NCI-H524 treated with DMSO at 0.1 percent for 48 hours (cell line): ENCODE measurements around the gene SLC29A3.
"Not testable (repeated sequence)": the region's sequence is repeated elsewhere in the genome, so short reads cannot be mapped to it uniquely, and the experiment has no call there.

Source experiments
- DNase-seq: peaks from one replicate; lab custom pipeline; 2025; lab: John Stamatoyannopoulos, UW

The SLC29A3 gene

DNA sequence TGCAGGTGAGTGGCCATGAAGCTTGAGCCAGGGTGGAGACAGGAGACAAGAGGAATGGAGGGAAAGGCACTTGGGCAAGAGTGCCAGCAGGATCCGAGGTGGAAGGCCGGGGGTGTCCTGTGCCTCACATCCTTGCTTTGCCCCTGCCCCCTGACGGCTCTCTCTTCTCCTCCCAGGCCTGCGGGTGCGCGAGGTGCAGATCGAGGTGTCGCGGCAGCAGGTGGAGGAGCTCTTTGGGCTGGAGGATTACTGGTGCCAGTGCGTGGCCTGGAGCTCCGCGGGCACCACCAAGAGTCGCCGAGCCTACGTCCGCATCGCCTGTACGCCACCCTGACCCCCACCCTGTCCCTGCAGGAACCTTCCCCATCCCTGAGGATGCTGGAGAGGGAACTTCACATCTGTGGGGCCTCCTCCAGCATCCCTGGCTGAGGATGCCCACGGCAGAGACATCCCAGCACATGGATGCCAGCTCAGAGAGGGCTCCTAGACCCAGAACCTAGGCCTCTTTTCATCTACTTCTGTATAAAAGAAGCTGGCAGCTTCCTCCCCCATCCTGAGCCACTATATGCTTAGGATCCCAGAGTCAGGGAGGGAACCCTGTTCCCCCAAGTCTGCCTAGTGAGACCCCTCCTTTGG lies 34.4 kb upstream of the SLC29A3 start:
- no peak for DNase-seq

DNA sequence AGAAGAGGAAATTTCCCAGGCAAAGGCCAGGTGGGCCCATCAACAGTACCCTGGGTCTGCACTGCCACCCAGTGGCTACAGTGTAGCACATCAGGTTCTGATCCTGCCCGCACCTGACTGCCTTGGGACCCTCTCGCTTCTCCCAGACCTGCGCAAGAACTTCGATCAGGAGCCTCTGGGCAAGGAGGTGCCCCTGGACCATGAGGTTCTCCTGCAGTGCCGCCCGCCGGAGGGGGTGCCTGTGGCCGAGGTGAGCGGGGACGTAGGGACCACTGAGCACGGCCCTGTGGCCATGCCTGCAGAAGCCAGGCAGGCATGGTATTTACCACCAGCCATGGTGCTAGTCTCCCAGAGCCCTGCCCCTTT lies 33.9 kb upstream of the SLC29A3 start:
- no peak for DNase-seq

DNA sequence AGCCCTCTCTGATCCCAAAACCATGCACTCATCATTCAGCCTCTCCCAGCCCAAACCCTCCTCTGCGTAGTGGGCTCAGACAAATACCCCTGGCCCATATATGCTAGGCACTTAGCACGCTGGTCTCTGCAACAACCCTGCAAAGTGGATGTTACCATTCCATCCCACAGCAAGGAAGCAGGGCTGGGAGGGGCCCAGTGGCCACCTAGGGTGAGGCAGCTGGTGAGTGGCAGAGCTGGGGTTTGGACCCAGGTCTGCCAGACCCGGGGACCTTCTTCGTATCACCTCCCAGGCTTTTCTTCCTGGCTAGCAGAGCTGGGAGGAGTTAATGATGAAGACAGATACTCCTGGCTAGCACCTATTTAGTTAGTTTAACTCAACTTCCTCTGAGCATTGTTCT lies 33.1 kb upstream of the SLC29A3 start:
- DNase-seq: no peak

DNA sequence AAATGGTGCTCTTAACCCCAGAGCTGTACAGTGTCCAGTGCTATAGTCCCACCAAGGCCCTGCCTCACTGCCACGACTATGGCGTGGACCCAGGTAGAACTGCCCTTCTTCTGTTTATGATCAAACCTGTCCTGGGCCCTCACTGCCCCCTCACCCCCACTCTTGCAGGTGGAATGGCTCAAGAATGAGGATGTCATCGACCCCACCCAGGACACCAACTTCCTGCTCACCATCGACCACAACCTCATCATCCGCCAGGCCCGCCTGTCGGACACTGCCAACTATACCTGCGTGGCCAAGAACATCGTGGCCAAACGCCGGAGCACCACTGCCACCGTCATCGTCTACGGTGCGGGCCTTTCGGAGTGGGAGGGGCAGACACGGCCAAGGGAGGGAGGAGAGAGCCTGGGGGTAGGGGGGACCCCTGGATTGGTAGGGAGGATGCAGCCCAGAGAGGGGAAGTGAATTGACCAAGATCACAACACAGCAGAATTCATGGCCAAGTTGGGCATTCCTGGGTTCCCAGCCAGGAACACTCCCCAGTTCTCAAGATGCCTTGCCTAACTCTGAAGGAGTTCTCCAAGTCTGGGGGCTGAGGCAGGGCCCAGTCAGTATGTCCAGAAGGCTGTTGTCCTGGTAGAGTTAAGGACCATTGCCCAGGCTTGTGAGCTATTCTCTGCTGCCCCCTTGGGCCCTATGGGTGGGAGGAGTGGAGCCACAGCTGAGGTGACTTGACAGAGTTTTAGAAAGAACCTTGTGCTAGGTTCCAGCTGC lies 32.4 kb upstream of the SLC29A3 start:
- DNase-seq: no peak

DNA sequence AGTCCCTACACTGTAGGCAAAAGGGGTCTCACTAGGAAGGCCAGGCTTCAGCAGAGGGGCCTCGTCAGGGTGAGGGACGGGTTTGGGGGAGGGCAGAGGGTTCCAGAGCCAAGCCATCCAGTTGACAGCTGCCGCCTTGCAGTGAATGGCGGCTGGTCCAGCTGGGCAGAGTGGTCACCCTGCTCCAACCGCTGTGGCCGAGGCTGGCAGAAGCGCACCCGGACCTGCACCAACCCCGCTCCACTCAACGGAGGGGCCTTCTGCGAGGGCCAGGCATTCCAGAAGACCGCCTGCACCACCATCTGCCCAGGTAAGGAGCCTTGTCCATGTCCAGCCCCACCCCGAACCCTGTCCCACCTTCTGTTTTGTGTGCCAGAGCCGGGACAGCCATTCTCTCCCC lies 31.6 kb upstream of the SLC29A3 start:
- no peak for DNase-seq

DNA sequence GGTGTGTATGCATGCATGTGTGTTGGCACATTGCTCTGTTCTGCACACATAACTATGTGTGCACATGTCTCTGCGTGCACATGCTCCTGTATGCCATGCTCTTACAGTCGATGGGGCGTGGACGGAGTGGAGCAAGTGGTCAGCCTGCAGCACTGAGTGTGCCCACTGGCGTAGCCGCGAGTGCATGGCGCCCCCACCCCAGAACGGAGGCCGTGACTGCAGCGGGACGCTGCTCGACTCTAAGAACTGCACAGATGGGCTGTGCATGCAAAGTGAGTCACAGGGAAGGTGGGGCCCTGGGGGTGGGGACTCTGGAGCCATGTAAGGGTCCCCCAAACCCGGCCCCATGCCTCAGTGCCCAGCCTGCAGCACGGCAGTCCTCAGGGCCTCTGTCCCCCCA lies 30.6 kb upstream of the SLC29A3 start:
- DNase-seq: no peak

DNA sequence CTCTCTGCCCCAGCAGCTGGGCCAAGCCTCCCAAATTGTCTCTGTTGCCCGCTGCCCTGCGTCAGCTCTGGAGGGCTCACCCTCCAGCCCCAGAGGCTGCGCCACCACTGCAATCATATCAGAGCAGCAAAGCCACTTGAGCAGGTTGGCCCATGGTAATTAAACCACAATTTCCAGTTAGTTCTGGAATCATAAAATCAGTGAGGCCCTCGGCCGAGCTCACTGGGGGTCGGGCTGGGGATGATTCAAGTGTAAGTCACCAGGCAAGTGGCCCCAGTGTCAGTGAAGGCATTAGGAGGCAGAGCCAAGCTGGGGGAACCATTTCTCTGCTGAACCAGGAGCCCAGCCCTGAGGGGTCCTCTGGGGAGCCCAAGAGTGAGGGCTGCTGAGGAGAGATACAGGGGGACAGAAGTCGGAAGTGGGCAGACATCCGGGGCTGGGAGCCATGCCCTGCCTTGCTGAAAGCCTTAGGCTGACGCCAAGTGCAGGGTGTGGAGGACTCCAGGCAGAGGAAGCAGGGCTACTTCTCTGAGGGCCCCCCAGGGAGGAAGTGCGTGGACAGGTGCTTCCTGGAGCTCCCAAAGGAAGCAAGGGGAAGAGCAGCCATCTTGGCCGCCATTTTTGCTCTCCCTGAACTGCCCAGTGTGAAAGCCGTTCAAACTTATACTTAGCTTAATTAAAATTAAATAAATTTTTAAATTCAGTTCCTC lies 29.5 kb upstream of the SLC29A3 start:
- no peak for DNase-seq

DNA sequence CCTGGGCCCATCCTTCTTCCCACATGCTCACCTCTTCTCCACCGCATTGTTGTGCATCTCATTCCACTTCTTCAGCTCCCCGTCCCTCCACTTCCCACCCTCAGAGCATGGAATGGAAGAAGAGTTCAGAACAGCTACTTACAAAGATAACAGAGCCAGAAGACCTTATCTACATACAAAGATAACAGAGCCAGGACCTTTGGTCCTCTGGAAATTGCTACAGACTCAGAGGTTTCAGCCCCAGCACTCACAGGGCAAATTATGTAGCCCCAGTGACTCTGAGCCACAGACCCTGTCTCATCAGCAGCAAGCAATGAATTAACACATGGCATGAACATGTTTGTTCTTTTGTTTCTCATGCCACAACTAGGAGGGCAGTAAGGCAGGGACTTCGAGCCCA lies 28.7 kb upstream of the SLC29A3 start:
- DNase-seq: no peak

DNA sequence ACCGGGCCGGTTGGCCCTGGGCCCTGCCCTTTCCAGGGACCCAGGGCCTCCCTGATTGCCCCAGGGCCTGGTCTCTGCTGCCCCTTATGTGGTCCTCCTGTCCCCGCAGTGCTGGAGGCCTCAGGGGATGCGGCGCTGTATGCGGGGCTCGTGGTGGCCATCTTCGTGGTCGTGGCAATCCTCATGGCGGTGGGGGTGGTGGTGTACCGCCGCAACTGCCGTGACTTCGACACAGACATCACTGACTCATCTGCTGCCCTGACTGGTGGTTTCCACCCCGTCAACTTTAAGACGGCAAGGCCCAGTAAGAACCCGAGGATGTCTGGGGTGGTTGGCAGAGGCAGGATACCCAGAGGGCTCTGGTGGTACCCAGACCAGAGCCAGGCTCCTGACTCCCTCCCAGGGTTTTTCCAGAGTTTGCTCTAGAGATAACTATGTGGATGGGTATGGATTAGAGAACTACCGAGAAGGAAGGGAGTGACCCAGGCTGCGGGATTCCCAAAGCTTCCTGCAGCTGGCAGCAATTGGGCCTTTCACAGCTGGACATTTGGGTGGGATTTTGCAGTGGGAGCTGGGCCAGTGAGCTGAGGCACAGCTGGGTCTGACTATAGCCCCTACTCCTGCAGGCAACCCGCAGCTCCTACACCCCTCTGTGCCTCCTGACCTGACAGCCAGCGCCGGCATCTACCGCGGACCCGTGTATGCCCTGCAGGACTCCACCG lies 28.1 kb upstream of the SLC29A3 start:
- no peak for DNase-seq

DNA sequence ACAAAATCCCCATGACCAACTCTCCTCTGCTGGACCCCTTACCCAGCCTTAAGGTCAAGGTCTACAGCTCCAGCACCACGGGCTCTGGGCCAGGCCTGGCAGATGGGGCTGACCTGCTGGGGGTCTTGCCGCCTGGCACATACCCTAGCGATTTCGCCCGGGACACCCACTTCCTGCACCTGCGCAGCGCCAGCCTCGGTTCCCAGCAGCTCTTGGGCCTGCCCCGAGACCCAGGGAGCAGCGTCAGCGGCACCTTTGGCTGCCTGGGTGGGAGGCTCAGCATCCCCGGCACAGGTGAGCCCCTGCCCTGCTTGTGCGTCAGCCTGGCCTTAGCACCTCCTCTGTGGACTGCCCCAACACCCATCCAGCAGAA lies 27.5 kb upstream of the SLC29A3 start:
- DNase-seq: no peak

DNA sequence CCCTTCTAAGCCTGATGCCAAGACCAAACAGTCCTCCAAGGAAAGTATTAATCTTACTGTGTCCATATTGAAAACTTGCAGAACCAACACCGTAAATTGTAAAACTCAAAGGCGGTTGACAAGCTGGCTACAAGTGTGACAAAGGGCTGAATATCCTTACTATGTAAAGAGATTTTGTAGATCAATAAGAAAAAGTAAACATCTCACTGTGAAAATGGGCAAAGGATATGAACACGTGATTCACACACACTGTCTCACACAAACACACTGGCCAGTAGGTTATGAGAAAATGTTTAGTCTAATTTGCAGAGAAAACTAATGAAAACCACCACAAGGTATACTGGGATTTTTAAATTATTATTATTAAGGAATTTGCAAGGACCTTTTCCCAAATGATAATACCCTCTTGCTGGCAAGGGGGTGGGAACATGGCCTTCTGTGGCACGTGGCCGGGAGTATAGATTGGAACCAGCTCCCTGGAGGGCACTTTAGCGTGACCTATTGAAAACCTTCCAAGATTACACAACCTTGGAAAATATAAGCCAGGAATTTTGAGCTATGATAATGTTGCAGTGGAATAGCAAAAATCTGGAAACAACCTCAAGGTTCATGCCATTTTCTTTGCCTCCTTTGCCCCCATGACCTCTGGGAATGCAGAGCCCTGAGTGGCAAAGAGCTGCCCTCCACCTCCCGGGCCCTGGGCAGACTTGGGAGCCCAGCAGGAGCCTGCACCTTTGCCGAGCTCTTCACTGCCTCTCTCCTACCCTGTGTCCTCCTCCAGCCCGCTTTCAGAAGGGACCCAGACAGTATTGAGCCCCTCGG lies 26.2 kb upstream of the SLC29A3 start:
- no peak for DNase-seq

DNA sequence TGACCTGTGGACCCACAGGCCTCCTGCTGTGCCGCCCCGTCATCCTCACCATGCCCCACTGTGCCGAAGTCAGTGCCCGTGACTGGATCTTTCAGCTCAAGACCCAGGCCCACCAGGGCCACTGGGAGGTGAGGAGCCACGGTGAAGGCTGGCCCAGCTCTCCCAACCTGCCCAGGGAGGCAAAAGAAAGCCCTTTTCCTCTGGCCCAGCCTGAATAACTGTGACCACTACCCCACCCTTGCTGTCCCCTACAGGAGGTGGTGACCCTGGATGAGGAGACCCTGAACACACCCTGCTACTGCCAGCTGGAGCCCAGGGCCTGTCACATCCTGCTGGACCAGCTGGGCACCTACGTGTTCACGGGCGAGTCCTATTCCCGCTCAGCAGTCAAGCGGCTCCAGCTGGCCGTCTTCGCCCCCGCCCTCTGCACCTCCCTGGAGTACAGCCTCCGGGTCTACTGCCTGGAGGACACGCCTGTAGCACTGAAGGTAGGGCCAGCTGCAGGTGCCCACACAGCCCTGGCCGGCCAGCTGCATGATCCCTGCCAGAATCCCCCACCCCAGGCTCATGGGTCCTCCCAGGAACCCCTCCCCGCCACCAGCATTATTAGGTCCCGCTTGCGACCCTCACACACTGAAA lies 25.5 kb upstream of the SLC29A3 start:
- no peak for DNase-seq

DNA sequence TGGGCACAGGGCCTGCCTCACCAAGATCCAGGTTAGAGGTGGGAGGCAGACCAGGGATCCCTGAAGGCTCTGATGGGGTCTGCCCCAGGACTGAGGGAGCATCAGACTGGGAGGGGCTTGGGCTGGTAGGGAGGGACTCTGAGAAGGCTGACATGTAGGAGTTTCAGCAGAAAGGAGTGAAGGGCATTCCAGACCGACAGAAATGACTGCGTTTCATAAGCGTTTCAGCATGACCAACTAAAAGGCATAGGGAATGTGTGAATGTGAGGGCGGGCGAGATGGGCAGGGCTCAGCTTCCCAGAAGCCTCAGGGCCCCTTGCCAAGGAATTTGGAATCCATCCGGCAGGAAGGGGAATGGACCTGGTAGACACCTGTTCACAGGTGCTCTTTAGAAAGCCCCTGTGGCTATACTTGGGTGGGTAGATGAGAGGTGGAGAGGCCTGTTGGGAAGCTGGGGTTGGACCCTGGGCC lies 24.9 kb upstream of the SLC29A3 start:
- DNase-seq: no peak

DNA sequence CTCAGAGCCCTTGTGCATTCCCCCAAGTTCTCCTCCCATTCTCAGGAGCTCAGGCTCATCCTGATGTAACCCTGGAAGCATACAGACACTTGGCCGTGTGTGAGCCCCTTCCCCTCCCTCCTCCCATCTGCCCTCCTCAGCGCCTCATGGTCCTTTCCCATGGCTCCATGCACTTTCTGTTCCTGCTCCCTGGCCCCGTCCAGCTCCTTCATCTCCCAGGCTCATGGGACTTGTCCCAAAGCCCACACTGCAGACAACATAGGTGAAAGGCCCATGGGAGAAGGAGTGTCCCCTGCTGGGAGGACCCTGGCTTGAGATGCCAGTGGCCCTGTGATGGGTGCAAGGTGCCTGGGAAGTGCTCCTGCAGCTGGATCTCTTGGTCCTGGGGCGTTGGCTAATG lies 24.2 kb upstream of the SLC29A3 start:
- no peak for DNase-seq

DNA sequence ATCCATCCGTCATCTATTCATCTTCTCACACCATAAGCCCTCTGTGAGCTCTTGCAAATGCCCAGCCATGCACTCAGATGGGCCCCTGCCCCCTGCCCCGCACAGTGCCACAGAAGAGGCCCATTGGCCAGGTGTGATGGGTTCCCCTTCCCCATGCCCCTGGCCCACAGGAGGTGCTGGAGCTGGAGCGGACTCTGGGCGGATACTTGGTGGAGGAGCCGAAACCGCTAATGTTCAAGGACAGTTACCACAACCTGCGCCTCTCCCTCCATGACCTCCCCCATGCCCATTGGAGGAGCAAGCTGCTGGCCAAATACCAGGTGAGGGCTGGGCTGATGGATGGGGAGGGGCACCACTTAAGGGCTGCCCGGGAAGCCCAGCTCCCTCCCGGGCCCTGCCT lies 23.4 kb upstream of the SLC29A3 start:
- DNase-seq: no peak

DNA sequence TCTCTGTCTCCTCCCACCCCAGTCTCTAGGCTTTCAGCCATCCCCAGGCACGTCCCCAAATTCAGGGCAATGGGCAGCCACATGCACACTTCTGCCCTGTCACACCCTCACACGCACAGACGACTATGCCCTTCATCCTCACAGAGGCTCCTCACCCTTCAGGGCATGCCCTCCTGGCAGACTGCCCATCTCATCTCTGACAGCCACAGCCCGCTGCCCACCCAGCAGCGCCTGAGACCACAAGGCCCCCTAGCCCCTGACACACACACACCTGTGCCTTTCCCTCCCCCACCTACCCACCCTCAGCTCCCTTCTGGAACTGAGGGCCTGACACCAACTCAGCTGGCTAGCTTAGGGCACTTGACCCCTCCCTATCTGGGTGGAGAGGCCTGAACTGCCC lies 23.0 kb upstream of the SLC29A3 start:
- no peak for DNase-seq

DNA sequence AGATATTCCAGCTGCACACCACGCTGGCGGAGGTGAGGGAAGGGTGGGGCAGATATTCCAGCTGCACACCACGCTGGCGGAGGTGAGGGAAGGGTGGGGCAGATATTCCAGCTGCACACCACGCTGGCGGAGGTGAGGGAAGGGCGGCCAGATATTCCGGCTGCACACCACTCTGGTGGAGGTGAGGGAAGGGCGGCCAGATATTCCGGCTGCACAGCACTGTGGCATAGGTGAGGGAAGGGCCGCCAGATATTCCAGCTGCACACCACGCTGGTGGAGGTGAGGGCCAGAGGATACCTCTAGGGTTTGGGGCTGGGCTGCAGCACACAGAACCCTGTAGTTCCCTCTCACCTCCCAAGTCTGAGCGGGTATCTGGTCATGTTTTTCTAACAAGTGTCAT lies 22.2 kb upstream of the SLC29A3 start:
- DNase-seq: not testable (repeated sequence)

DNA sequence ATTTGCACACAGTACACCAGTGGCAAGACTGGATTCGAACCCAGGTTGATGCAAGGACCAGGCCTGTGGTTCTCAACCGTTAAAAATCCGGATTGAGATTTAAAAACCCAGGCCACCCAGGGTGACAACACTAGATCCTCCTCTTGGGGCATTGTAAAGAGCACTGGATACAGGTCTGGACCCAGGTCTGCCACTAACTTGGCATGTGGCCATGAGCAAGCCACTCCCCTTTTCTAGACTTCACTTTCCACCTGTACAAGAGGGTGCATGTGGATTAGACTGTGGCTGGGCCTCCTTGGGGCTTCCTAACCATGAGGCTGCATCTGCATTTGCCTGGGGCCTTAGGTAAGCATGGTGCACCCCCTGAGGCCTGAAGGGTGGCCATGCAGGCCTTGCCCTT lies 21.7 kb upstream of the SLC29A3 start:
- DNase-seq: no peak

DNA sequence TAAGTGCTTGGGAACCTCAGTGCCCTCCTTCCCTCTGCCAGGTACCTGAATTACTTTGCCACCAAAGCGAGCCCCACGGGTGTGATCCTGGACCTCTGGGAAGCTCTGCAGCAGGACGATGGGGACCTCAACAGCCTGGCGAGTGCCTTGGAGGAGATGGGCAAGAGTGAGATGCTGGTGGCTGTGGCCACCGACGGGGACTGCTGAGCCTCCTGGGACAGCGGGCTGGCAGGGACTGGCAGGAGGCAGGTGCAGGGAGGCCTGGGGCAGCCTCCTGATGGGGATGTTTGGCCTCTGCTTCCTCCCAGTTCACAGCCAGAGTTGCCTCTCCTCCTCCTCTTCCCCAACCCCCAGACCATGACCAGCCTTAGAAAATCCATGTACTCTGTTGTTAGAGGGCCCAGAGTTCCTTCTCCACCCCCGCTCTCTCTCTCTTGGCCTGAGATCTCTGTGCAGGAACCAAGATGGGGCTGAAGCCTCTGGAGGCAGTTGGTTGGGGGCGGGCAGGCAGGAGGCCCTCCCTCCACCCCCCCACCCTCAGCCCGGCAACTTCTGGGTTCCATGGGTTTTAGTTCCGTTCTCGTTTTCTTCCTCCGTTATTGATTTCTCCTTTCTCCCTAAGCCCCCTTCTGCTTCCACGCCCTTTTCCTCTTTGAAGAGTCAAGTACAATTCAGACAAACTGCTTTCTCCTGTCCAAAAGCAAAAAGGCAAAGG lies 19.8 kb upstream of the SLC29A3 start:
- no peak for DNase-seq

DNA sequence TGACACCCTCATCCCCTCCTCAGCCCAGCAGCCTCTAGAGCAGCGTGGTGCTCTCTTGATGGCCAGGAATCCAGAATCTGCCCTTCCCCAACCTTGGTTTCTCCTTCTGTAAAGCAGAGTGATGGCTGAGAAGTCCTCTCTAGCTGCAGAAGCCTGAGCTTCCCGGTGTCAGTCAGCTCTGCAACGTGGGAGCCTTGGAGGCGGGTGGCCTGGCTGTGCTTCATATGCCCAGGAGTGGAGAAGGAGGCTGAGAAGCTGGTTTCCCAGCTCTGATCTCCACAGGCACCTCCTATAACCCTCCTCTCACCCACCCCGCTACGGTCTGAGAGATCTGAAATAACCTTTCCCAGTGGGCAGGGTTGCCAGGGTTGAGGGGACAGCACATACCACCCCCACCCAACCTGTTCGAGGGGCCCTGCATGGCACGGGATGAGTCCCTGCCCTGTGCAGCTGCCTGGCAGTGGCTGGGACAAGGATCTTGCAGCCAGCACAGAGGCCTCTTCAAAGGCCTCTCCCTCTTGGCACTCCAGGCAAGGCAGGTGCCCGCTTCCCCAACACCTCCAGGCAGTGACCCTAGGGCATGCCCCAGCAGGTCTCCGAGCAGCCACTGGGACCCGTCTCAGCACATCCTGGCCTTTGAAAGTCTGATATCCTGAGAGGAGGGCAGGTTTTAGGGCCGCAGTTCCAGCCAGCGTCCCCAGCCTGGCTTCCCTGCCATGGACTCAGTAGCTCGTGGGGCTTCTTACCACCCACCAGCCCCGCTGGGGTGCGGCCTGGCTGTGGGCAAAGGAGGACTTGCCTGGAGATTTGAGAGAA lies 18.3 kb upstream of the SLC29A3 start:
- DNase-seq: no peak
